Suprapubic skin (tissue), 3 donors: Measurements from ENCODE around the gene ABCB1.

Experiments used
- EP300 ChIP-seq: sonication (generic); formaldehyde crosslinking; IDR thresholded peaks from one replicate; pipeline ENCODE4 v1.6.1; 2017; ENCODE audit warnings: antibody characterized with exemption
- TF ChIP-seq, protein P1 (sequence below), 2 donors: fragments of 200-600 bp in 1 of 2; fragments of 450-650 bp in 1 of 2; sonication (generic) in 1 of 2; IDR thresholded peaks; one replicate each; pipeline ENCODE4 v1.5.1; 2016 to 2019; ENCODE audit warnings: antibody characterized with exemption in 2 of 2, mild to moderate bottlenecking in 1 of 2, moderate library complexity in 1 of 2

DNA sequence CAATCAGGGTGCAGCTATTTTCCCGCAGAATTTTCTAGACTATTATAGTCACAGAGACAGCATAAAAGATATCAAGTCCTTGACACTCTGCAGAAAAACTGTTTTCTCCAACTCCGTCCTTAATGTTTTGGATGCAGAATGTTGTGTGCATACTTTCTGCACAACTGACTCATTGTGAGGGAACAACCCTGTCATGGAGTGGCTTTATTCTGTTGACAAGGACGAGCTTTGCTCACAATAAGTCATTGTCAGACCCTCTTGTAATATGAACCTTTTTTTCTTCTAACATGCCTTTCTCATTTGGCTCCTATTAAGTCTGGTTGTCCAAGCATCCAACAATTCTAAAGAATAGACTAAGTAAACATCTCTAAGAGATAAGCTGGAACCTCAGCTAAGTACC lies 142.5 kb downstream of the ABCB1 start:
- no peak for TF ChIP-seq EP300
- TF ChIP-seq, protein P1, sequence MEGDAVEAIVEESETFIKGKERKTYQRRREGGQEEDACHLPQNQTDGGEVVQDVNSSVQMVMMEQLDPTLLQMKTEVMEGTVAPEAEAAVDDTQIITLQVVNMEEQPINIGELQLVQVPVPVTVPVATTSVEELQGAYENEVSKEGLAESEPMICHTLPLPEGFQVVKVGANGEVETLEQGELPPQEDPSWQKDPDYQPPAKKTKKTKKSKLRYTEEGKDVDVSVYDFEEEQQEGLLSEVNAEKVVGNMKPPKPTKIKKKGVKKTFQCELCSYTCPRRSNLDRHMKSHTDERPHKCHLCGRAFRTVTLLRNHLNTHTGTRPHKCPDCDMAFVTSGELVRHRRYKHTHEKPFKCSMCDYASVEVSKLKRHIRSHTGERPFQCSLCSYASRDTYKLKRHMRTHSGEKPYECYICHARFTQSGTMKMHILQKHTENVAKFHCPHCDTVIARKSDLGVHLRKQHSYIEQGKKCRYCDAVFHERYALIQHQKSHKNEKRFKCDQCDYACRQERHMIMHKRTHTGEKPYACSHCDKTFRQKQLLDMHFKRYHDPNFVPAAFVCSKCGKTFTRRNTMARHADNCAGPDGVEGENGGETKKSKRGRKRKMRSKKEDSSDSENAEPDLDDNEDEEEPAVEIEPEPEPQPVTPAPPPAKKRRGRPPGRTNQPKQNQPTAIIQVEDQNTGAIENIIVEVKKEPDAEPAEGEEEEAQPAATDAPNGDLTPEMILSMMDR (IDR thresholded peaks at IDR 0.05): no peak
